Camera-type eye (tissue), 1 donor: Measurements from ENCODE around the gene RIN3. TPM values are rescaled to one million over a fixed set of nuclear protein-coding genes. Genes with fewer than 3 reads are reported as not detected.

Experiments used
- total RNA-seq: library from RNA; depleted of rRNA; stranded (reverse); fragments of >200 nt; gene quantifications from one replicate; pipeline ENCODE4 v1.2.3, GENCODE V29; 2014

RIN3 gene, protein sequence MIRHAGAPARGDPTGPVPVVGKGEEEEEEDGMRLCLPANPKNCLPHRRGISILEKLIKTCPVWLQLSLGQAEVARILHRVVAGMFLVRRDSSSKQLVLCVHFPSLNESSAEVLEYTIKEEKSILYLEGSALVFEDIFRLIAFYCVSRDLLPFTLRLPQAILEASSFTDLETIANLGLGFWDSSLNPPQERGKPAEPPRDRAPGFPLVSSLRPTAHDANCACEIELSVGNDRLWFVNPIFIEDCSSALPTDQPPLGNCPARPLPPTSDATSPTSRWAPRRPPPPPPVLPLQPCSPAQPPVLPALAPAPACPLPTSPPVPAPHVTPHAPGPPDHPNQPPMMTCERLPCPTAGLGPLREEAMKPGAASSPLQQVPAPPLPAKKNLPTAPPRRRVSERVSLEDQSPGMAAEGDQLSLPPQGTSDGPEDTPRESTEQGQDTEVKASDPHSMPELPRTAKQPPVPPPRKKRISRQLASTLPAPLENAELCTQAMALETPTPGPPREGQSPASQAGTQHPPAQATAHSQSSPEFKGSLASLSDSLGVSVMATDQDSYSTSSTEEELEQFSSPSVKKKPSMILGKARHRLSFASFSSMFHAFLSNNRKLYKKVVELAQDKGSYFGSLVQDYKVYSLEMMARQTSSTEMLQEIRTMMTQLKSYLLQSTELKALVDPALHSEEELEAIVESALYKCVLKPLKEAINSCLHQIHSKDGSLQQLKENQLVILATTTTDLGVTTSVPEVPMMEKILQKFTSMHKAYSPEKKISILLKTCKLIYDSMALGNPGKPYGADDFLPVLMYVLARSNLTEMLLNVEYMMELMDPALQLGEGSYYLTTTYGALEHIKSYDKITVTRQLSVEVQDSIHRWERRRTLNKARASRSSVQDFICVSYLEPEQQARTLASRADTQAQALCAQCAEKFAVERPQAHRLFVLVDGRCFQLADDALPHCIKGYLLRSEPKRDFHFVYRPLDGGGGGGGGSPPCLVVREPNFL
- 7.2 TPM for total RNA-seq

DNA sequence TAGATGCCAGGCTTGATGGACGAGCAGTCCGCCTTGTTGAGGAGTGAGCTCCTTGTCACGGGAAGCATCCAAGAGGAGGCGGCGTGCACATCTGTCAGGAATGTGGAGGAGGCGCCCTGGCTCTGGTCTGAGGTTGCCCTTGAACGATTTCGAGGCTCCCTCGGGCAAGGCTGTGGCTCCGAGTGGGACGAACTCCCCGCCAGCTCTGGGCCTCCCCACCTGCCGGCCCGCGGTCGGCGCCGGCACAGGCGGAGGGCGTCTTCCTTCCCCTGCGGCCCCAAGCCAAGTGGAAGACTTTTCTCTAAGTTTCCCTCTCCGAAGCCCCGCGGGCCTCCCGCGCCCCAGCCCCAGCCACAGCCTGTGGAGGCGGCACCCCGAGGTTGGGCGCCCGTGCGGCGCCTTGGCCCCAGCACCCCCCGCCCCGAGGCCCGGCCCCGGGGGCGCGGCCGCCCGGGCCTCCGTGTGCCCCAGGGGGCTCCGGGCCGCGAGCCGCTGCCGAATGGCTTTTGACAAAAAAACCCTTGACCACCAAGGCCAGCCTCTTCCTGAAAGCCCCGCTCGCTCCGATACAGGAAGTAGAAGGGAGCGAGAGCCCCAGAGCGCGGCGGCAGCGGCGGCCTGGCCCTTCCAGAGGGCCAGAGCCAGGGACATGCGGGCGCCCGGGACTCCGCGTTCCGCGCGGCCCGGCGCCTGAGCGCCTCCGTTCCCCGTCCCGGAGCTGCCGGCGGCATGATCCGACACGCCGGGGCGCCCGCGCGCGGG, at the start of gene RIN3:
Gene RIN3, plus strand, starts transcription at position 578 of the 762 bp plus-strand sequence. Its CDS starts 152 bp downstream, at position 730.

Other genes with a start within 250 kb of the RIN3 start
- gene SLC24A4, start 190.6 kb upstream of the RIN3 start, total RNA-seq: 8.5 TPM
- gene LGMN, start 234.8 kb downstream of the RIN3 start, total RNA-seq: 67.0 TPM